GM13977 (cell line): ENCODE measurements around the gene EFS.
A peak's percentile ranks its signal among the peaks of the same experiment; 100 is the strongest.

Source experiments
- DNase-seq: peaks from one replicate; pipeline ENCODE4 v3.0.0; 2012; ENCODE audit warnings: low spot score
- CTCF ChIP-seq: IDR thresholded peaks from 2 replicates; pipeline ENCODE4 v1.5.1; 2012; ENCODE audit warnings: mild to moderate bottlenecking, control low read depth; ENCODE audit not compliant: insufficient read depth; ENCODE audit errors: extremely low read depth, missing control alignments
- in situ Hi-C: fragments of 300-500 bp; cut with MboI; formaldehyde crosslinking; loops from one replicate; pipeline ENCODE4 v1.12.0; 2022; ENCODE audit warnings: low sequenced_read_pairs, low pct_unique_long_range_greater_than_20kb, mixed read lengths, inconsistent platforms; ENCODE audit not compliant: unreplicated experiment

Gene EFS

GRCh38 chr14:23365036-23365731 lies at the start of gene EFS:
Gene EFS, minus strand, starts transcription at chr14:23365172. Its CDS starts 147 bp downstream, at chr14:23365025.
- in situ Hi-C loops: no loop called here
- peak; percentile 48 for DNase-seq
- TF ChIP-seq CTCF: no peak

- in situ Hi-C loops: no loop called here
- TF ChIP-seq CTCF: no peak
- no peak for DNase-seq
Observed at GRCh38 chr14:23414254-23414653, 49.3 kb upstream of the EFS start.

- in situ Hi-C loops: no loop called here
- TF ChIP-seq CTCF: no peak
- DNase-seq: no peak
Observed at GRCh38 chr14:23413681-23414080, 48.7 kb upstream of the EFS start.

GRCh38 chr14:23411563-23412525 lies 46.9 kb upstream of the EFS start:
- no peak for DNase-seq
- TF ChIP-seq CTCF: no peak
- in situ Hi-C loops: no loop called here

GRCh38 chr14:23409966-23410635 lies 45.1 kb upstream of the EFS start:
- no peak for DNase-seq
- TF ChIP-seq CTCF: no peak
- in situ Hi-C loops: no loop called here

- no peak for TF ChIP-seq CTCF
- peak; percentile 58 for DNase-seq
- in situ Hi-C loops: no loop called here
Observed at GRCh38 chr14:23409475-23409874, 44.5 kb upstream of the EFS start.
